HG03432 (cell line): ENCODE results near the gene AKNA.
"Not testable (repeated sequence)": the region's sequence is repeated elsewhere in the genome, so short reads cannot be mapped to it uniquely, and the experiment has no call there.

Experiments
- ATAC-seq: cut with Tn5 transposase; IDR thresholded peaks from one replicate; pipeline ENCODE4 v1.9.1; 2021; ENCODE audit warnings: mild to moderate bottlenecking, moderate library complexity; ENCODE audit not compliant: unreplicated experiment

Gene AKNA

DNA sequence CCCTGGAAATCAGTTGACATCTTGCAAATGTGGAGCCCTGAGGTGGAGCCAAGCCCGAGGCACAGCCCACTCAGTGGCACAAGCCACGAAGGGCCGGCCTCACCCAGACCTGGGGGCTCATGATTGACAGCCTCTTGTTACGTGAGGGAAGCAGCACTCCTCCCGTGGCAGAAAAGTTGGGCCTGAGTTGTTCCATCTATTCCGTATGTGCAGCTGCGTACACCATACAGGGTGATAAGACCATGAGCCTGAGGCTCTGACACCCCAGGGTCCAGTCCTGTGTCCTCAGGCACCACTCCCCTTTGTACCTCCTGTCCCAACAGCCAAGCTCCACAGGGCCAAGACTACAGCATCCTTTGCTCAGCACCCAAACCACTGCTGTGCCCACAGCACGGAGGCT is 60.0 kb downstream of the AKNA start:
- no peak for ATAC-seq

- ATAC-seq = not testable (repeated sequence)
Observed at GRCh38 chr9:114325684-114326254, 62.0 kb downstream of the AKNA start.

GRCh38 chr9:114324965-114325364 is 62.8 kb downstream of the AKNA start:
- ATAC-seq = not testable (repeated sequence)

- no peak for ATAC-seq
Observed at GRCh38 chr9:114324492-114324891, 63.3 kb downstream of the AKNA start.

DNA sequence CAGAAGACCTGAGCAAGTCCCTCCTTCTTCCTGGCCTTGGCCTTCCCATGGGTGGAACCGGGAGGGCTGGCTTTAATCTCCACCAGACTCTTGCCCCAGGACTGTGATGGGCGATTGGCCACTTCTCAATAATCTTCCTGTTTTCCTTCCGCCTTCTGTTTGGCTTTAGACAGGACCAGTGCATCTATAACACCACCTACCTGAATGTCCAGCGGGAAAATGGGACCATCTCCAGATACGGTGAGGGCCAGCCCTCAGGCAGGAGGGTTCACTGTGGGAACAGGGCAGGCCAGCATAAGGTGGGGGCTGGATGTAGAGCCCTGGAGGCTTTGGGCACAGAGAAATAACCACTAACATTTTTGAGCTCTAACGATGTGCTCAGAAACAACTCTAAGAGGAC is 63.9 kb downstream of the AKNA start:
- ATAC-seq = not testable (repeated sequence)

- not testable (repeated sequence) for ATAC-seq
Observed at GRCh38 chr9:114322831-114323531, 64.8 kb downstream of the AKNA start, which contains the start of gene ORM1. Gene ORM1 (plus strand): TSS chr9:114323098. CDS start chr9:114323134, 36 bp downstream.

- not testable (repeated sequence) for ATAC-seq
Observed at GRCh38 chr9:114322160-114322818, 65.5 kb downstream of the AKNA start.

GRCh38 chr9:114321759-114322158 is 66.0 kb downstream of the AKNA start:
- ATAC-seq = no peak

- not testable (repeated sequence) for ATAC-seq
Observed at GRCh38 chr9:114320710-114321109, 67.1 kb downstream of the AKNA start.

GRCh38 chr9:114319147-114319546 is 68.6 kb downstream of the AKNA start:
- no peak for ATAC-seq

DNA sequence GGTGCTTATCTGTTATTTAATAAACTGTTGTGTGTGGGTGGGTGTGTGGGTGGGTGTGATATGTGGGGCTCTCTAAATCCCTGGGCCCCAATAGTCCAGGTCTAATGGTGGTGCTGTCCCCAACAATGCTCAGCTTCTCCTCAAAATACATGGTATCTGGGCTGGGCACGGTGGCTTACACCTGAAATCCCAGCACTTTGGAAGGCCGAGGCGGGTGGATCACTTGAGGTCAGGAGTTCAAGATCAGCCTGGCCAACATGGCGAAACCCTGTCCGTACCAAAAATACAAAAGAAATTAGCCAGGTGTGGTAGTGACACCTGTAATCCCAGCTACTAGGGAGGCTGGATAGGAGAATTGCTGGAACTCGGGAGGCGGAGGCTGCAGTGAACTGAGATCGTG is 69.4 kb downstream of the AKNA start:
- ATAC-seq = no peak

- ATAC-seq = no peak
Observed at GRCh38 chr9:114317665-114318357, 70.0 kb downstream of the AKNA start.

- no peak for ATAC-seq
Observed at GRCh38 chr9:114316605-114317230, 71.1 kb downstream of the AKNA start.

DNA sequence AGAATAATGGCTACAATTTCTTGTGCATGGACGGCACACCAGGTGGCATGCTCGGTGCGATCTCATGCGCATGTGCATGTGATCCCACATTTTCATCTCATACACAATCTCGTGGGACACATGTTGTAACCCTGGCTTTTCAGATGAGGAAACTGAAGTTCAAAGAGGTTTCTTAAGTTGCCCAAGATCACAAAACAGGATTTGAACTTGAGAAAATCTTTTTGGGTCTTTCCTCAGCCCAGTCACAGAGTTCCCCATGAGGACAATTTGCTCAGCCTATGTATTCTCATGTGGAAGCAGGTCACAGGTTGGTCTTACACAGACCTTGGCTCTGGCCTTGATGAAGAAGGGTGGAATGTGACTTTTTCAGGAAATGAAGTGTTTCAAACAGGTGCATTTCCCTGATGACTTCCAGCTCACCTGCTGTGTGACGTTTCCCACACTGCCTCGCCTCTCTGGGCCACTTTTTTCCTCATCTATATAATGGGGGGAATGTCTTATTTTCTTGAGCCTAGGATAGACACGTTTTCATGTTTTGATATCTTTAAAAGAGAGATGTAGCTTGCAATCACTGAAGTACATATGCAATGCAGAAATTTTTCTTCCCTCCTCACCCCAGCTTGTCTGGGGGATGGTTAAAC is 71.9 kb downstream of the AKNA start:
- no peak for ATAC-seq

DNA sequence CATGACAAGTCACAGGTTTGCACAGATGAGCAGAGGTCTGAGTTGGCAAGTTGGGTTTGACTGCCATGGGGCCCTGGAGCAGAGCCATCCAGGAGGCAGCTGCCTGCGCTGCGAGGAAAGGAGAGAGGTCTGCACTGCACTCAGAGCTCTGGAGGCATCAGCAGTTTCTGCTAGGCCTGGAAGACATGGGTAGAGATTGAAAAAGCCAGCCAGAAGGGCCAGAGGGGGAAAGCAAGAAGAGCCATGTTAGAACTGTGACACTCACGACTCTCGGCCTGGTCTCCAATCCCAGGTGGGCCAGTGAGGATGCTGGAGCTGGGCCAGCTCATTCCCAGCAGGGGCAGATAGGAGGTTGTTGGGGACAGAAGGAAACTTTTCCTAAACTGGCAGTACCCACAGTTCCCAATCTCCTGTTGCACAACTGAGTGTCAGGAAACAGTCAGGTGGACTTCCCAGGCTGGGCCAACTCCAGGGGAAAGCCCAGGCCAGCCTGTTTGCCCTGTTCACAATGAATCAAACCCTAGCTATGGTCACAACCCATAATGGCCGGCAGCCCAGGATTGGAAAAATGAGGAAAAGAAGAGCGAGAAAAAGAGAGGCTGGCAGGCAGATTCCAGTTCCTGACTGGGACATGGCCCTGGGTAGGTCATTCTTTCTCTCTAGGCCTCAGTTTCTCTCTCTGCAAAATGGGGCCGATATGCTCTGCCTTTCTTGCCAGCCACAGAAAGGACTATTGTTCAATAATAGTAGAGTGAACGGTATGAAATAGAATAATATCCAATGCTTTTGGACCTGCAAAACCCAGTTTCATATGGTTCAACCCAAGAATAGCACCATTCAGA is 72.7 kb downstream of the AKNA start:
- no peak for ATAC-seq

- ATAC-seq = no peak
Observed at GRCh38 chr9:114314256-114314867, 73.4 kb downstream of the AKNA start.

DNA sequence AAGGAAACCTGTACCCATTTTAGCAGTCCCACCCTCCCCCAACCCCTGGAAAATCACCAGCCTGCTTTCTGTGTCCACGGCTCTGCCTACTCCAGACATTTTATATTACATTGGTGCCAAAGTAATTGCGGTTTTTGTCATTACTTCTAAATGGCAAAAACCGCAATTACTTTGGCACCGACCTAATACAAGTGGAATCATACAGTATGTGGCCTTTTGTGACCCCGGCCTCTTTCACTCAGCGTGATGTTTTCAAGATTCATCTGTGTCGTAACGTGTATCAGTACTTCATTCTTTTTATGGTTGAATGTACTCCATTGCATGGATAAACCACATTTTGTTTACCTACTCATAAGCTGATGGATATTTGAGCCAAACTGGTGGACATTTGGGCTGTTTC is 74.6 kb downstream of the AKNA start:
- no peak for ATAC-seq

- no peak for ATAC-seq
Observed at GRCh38 chr9:114312513-114312875, 75.3 kb downstream of the AKNA start.
